ENCODE measurements around the gene PSMB7. TPM values are rescaled to one million over a fixed set of nuclear protein-coding genes. Genes with fewer than 3 reads are reported as not detected.

The PSMB7 gene
- polyA plus RNA-seq, 4 donors: 139 to 221 (median 189) TPM

DNA sequence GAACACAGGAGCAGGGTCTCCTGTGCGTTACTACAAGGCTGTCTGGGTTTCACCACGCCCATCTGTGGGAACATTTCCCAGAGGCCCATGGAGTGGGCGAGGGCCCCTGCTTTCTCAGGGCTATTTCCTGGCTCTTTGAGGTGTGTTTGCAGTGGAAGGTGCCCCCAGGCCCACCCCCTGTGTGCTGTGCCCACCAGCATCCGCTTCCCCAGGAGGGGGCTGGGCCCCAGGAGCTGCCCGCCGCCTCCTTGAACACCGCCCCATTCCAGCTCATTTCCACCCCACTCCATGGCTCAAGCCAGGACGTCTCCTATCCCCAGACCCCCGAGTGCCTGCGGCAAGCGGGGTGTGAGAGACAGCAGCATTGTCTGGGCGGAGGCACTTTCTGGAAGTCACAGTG lies 87.0 kb downstream of the PSMB7 start:
- no peak overlapping the region for H3K4me3 ChIP-seq (ENCODE audit: low read depth in 1 of 3, low read length in 3 of 3)
- no peak for DNase-seq
- WGBS, 3 donors: 92 to 95% (median 94%) methylated on average over 11 to 12 of the region's 12 CpGs
- no peaks in the 10 kb centered on the region for H3K4me1 ChIP-seq (ENCODE audit: control insufficient read depth in 3 of 3, insufficient read depth in 2 of 3, low read depth in 1 of 3, low read length in 2 of 3)
- no peaks in the 10 kb centered on the region for H3K27me3 ChIP-seq (ENCODE audit: control insufficient read depth in 3 of 3, insufficient read depth in 3 of 3, low read length in 3 of 3)
- H3K27ac ChIP-seq (ENCODE audit: low read depth in 1 of 3, low read length in 2 of 3): no peak overlapping the region
- H3K9me3 ChIP-seq (ENCODE audit: control insufficient read depth in 2 of 2, insufficient read depth in 1 of 2, low read depth in 1 of 2, low read length in 1 of 2): no peaks in the 10 kb centered on the region
- FAIRE-seq: no peak
- peaks cover 0 to 95% (median 5%) of the 10 kb centered on the region in 3 donors for H3K36me3 ChIP-seq (ENCODE audit: control insufficient read depth in 3 of 3, insufficient read depth in 2 of 3, low read depth in 1 of 3, low read length in 3 of 3)

- FAIRE-seq (no peak), DNase-seq (no peak)
- no peaks in the 10 kb centered on the region for H3K27me3 ChIP-seq (ENCODE audit: control insufficient read depth in 3 of 3, insufficient read depth in 3 of 3, low read length in 3 of 3)
- no peak overlapping the region for H3K4me3 ChIP-seq (ENCODE audit: low read depth in 1 of 3, low read length in 3 of 3)
- H3K36me3 ChIP-seq (ENCODE audit: control insufficient read depth in 3 of 3, insufficient read depth in 2 of 3, low read depth in 1 of 3, low read length in 3 of 3): peaks cover 0 to 95% (median 5%) of the 10 kb centered on the region in 3 donors
- H3K4me1 ChIP-seq (ENCODE audit: control insufficient read depth in 3 of 3, insufficient read depth in 2 of 3, low read depth in 1 of 3, low read length in 2 of 3): no peaks in the 10 kb centered on the region
- H3K27ac ChIP-seq (ENCODE audit: low read depth in 1 of 3, low read length in 2 of 3): no peak overlapping the region
- H3K9me3 ChIP-seq (ENCODE audit: control insufficient read depth in 2 of 2, insufficient read depth in 1 of 2, low read depth in 1 of 2, low read length in 1 of 2): no peaks in the 10 kb centered on the region
- WGBS, 3 donors: 86 to 92% (median 92%) methylated on average over 9 of the region's 9 CpGs
These were observed 87.8 kb downstream of the PSMB7 start for GRCh38 chr9:124327491-124327890.

DNA sequence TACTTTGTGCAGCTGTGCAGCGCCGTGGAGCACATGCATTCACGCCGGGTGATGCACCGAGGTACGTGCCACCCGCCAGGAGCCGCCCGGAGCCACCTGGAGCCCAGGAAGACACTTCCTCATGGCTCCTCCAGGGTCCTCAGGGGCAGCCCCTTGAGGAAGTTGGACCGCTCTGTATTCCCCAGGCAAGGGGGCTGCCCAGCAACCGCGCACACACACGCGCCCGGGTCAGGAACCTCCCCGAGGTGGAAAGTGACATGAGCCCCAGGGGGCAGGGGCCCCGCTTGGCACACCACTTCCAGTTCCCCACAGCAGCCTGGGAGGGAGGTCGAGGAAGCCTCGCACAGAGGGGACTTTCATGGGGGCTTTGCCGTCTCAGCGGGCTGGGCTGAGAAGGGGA lies 88.9 kb downstream of the PSMB7 start:
- Histone ChIP-seq H3K9me3 (ENCODE audit: control insufficient read depth in 2 of 2, insufficient read depth in 1 of 2, low read depth in 1 of 2, low read length in 1 of 2) (no peaks in the 10 kb centered on the region), H3K27ac (ENCODE audit: low read depth in 1 of 3, low read length in 2 of 3) (no peak overlapping the region), H3K4me3 (ENCODE audit: low read depth in 1 of 3, low read length in 3 of 3) (no peak overlapping the region), H3K27me3 (ENCODE audit: control insufficient read depth in 3 of 3, insufficient read depth in 3 of 3, low read length in 3 of 3) (no peaks in the 10 kb centered on the region), H3K4me1 (ENCODE audit: control insufficient read depth in 3 of 3, insufficient read depth in 2 of 3, low read depth in 1 of 3, low read length in 2 of 3) (no peaks in the 10 kb centered on the region), H3K36me3 (ENCODE audit: control insufficient read depth in 3 of 3, insufficient read depth in 2 of 3, low read depth in 1 of 3, low read length in 3 of 3) (peaks cover 0 to 95% (median 5%) of the 10 kb centered on the region in 3 donors)
- no peak for DNase-seq
- FAIRE-seq: no peak
- WGBS, 3 donors: 90 to 96% (median 90%) methylated on average over 19 to 21 of the region's 21 CpGs

DNA sequence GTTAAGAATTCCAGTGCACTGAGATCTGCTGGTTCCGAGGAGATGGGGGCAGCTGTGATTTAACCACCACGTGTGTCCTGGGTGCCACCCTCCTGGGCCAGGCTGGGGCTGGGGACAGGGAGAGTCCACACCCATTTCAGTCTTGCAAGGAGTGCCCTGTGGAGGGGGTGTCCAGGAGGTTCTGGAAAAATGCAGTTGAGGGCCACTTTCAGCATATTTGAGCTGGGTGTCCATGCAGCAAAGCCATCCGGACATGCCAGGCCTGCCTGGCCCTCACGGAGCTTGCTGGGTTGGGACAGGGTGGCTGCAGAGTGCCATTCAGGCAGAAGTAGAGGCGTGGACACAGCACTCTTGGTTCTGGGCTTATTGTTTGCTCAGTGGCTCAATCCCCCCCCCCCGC lies 89.4 kb downstream of the PSMB7 start:
- Histone ChIP-seq H3K36me3 (ENCODE audit: control insufficient read depth in 3 of 3, insufficient read depth in 2 of 3, low read depth in 1 of 3, low read length in 3 of 3) (peaks cover 0 to 95% (median 5%) of the 10 kb centered on the region in 3 donors), H3K4me1 (ENCODE audit: control insufficient read depth in 3 of 3, insufficient read depth in 2 of 3, low read depth in 1 of 3, low read length in 2 of 3) (no peaks in the 10 kb centered on the region), H3K27ac (ENCODE audit: low read depth in 1 of 3, low read length in 2 of 3) (no peak overlapping the region), H3K27me3 (ENCODE audit: control insufficient read depth in 3 of 3, insufficient read depth in 3 of 3, low read length in 3 of 3) (no peaks in the 10 kb centered on the region), H3K9me3 (ENCODE audit: control insufficient read depth in 2 of 2, insufficient read depth in 1 of 2, low read depth in 1 of 2, low read length in 1 of 2) (no peaks in the 10 kb centered on the region), H3K4me3 (ENCODE audit: low read depth in 1 of 3, low read length in 3 of 3) (no peak overlapping the region)
- no peak for FAIRE-seq
- DNase-seq: no peak
- 83 to 89% (median 83%) methylated on average over 6 of the region's 6 CpGs for WGBS, 3 donors

- DNase-seq: no peak
- no peak for FAIRE-seq
- Histone ChIP-seq H3K4me3 (ENCODE audit: low read depth in 1 of 3, low read length in 3 of 3) (no peak overlapping the region), H3K36me3 (ENCODE audit: control insufficient read depth in 3 of 3, insufficient read depth in 2 of 3, low read depth in 1 of 3, low read length in 3 of 3) (peaks cover 0 to 85% (median 4%) of the 10 kb centered on the region in 3 donors), H3K27me3 (ENCODE audit: control insufficient read depth in 3 of 3, insufficient read depth in 3 of 3, low read length in 3 of 3) (no peaks in the 10 kb centered on the region), H3K27ac (ENCODE audit: low read depth in 1 of 3, low read length in 2 of 3) (no peak overlapping the region), H3K9me3 (ENCODE audit: control insufficient read depth in 2 of 2, insufficient read depth in 1 of 2, low read depth in 1 of 2, low read length in 1 of 2) (no peaks in the 10 kb centered on the region), H3K4me1 (ENCODE audit: control insufficient read depth in 3 of 3, insufficient read depth in 2 of 3, low read depth in 1 of 3, low read length in 2 of 3) (no peaks in the 10 kb centered on the region)
- 82 to 85% (median 84%) methylated on average over 8 to 10 of the region's 10 CpGs for WGBS, 3 donors
These were observed 91.3 kb downstream of the PSMB7 start for GRCh38 chr9:124323904-124324303.

DNA sequence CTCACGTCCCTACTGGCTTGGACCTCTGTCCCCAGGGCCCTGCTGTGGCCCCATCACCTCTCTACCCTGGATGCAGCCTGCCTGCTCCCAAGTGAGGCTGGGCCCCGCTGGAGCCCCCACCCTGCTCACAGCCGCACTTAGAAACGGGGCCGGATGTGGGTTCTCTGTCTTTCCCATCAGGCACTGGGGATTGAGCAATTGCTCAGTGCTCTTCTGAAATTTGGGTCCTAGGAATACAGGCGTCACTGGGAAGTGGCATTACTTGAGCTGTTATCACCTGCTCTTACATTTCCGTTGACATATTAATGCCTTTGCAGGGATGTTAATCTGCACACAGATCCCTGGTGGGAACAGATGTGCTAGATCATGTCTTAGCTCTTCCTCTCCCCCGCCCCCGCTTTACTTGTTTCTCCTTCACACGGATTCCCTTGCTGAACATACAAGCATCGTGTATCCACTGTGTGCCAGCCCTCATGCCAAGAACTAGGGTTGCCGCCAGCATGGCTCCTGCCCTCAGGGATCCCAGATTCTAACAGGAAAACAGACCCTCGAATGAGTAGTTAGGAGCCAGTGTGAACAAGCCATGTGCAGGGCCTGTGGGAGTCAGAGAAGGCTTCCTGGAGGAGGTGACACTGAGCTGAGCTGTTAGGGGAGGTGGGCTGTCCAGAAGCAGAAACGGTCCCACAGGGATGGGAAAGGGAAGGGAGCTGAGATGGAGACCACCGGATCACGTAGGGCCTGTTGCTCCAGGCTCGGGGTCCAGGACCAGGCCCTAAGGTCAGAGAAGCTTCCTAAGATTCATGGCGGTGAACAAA lies 92.4 kb downstream of the PSMB7 start:
- FAIRE-seq (no peak), DNase-seq (no peak)
- 91 to 93% (median 91%) methylated on average over 18 of the region's 18 CpGs for WGBS, 3 donors
- H3K27ac ChIP-seq (ENCODE audit: low read depth in 1 of 3, low read length in 2 of 3): no peak overlapping the region
- peaks cover 0 to 77% (median 0%) of the 10 kb centered on the region in 3 donors for H3K36me3 ChIP-seq (ENCODE audit: control insufficient read depth in 3 of 3, insufficient read depth in 2 of 3, low read depth in 1 of 3, low read length in 3 of 3)
- no peaks in the 10 kb centered on the region for H3K4me1 ChIP-seq (ENCODE audit: control insufficient read depth in 3 of 3, insufficient read depth in 2 of 3, low read depth in 1 of 3, low read length in 2 of 3)
- no peaks in the 10 kb centered on the region for H3K9me3 ChIP-seq (ENCODE audit: control insufficient read depth in 2 of 2, insufficient read depth in 1 of 2, low read depth in 1 of 2, low read length in 1 of 2)
- no peak overlapping the region for H3K4me3 ChIP-seq (ENCODE audit: low read depth in 1 of 3, low read length in 3 of 3)
- H3K27me3 ChIP-seq (ENCODE audit: control insufficient read depth in 3 of 3, insufficient read depth in 3 of 3, low read length in 3 of 3): no peaks in the 10 kb centered on the region

DNA sequence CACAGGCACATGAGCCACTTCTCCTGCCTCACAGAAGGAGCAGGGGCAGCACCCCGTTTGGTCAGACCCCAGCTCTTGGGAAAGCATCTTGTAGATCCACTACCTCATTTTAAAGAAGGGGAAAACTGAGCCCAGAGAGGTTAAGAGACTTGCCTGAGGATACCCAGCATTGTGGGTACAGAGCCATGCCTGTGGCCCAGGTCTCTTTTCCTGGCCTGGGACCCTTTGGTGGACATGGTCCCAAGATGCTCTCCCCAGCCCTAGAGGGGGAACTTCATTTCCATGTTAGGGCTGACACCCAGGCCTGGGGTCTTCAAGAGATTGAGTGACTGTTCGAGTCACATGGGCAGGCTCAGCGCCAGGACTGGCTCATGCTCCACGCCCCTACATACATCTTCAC lies 93.3 kb downstream of the PSMB7 start:
- DNase-seq (no peak), FAIRE-seq (no peak)
- no peak overlapping the region for H3K4me3 ChIP-seq (ENCODE audit: low read depth in 1 of 3, low read length in 3 of 3)
- H3K27ac ChIP-seq (ENCODE audit: low read depth in 1 of 3, low read length in 2 of 3): no peak overlapping the region
- H3K9me3 ChIP-seq (ENCODE audit: control insufficient read depth in 2 of 2, insufficient read depth in 1 of 2, low read depth in 1 of 2, low read length in 1 of 2): no peaks in the 10 kb centered on the region
- 74 to 88% (median 84%) methylated on average over 4 of the region's 4 CpGs for WGBS, 3 donors
- H3K4me1 ChIP-seq (ENCODE audit: control insufficient read depth in 3 of 3, insufficient read depth in 2 of 3, low read depth in 1 of 3, low read length in 2 of 3): no peaks in the 10 kb centered on the region
- peaks cover 0 to 71% (median 0%) of the 10 kb centered on the region in 3 donors for H3K36me3 ChIP-seq (ENCODE audit: control insufficient read depth in 3 of 3, insufficient read depth in 2 of 3, low read depth in 1 of 3, low read length in 3 of 3)
- H3K27me3 ChIP-seq (ENCODE audit: control insufficient read depth in 3 of 3, insufficient read depth in 3 of 3, low read length in 3 of 3): no peaks in the 10 kb centered on the region

DNA sequence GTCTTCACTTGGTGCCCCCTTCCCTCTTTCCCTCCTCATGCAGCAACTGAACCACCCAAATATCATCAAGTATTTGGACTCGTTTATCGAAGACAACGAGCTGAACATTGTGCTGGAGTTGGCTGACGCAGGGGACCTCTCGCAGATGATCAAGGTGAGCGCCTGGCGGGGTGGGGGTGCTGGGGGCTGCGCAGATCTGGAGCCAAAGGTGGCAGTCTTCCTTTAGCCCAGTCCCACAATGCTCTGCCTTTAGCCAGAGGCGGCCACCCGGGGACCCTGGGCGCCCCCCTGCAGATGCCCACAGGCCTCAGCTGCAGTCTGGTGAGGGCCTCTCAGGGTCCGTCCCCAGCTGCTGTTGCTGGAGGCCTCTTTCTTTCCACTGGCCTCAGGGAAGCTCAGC lies 93.8 kb downstream of the PSMB7 start:
- Histone ChIP-seq H3K4me1 (ENCODE audit: control insufficient read depth in 3 of 3, insufficient read depth in 2 of 3, low read depth in 1 of 3, low read length in 2 of 3) (no peaks in the 10 kb centered on the region), H3K9me3 (ENCODE audit: control insufficient read depth in 2 of 2, insufficient read depth in 1 of 2, low read depth in 1 of 2, low read length in 1 of 2) (no peaks in the 10 kb centered on the region), H3K4me3 (ENCODE audit: low read depth in 1 of 3, low read length in 3 of 3) (no peak overlapping the region), H3K36me3 (ENCODE audit: control insufficient read depth in 3 of 3, insufficient read depth in 2 of 3, low read depth in 1 of 3, low read length in 3 of 3) (peaks cover 0 to 71% (median 1%) of the 10 kb centered on the region in 3 donors), H3K27ac (ENCODE audit: low read depth in 1 of 3, low read length in 2 of 3) (no peak overlapping the region), H3K27me3 (ENCODE audit: control insufficient read depth in 3 of 3, insufficient read depth in 3 of 3, low read length in 3 of 3) (no peaks in the 10 kb centered on the region)
- 92 to 95% (median 92%) methylated on average over 12 of the region's 12 CpGs for WGBS, 3 donors
- FAIRE-seq (no peak), DNase-seq (no peak)

All from small intestine (tissue), 7 donors.